ENCODE data around the gene SLC5A11. TPM values are rescaled to one million over a fixed set of nuclear protein-coding genes. Genes with fewer than 3 reads are reported as not detected.

Gene SLC5A11
- polyA plus RNA-seq, 1 experiment: not detected

DNA sequence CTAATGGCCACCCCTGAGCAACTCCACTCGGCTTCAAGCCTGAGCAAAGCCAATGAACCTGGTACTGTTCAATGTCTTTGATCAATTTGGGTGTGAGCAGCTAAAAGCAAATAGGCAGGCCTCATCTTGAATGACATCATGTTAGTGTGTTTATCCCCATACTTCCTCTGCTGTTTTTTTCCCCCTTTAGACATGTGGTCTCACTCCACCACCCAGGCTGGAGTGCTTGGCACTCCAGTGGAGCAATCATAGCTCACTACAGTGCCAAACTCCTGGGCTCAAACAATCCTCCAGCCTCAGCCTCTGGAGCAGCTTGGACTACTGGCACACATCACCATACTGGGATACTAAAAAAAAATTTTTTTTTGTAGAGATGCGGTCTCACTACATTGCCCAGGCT is 94.0 kb downstream of the SLC5A11 start:
- no peak overlapping the region for H3K4me3 ChIP-seq (ENCODE audit: low read depth, low read length)
- ChIA-PET CTCF (interaction anchor here (0.6 to 1.6 kb wide), 2 partner anchors 66 to 105 kb away, joined by 3 to 4 read pairs; no protein-coding TSS in a partner anchor), POLR2A (interaction anchor here (0.6 kb wide), 2 partner anchors 11 to 224 kb away, joined by 3 to 10 read pairs; no protein-coding TSS in a partner anchor)
- H3K27me3 ChIP-seq (ENCODE audit: control insufficient read depth, insufficient read depth, low read length): no peaks in the 10 kb centered on the region
- TF ChIP-seq, protein P1, sequence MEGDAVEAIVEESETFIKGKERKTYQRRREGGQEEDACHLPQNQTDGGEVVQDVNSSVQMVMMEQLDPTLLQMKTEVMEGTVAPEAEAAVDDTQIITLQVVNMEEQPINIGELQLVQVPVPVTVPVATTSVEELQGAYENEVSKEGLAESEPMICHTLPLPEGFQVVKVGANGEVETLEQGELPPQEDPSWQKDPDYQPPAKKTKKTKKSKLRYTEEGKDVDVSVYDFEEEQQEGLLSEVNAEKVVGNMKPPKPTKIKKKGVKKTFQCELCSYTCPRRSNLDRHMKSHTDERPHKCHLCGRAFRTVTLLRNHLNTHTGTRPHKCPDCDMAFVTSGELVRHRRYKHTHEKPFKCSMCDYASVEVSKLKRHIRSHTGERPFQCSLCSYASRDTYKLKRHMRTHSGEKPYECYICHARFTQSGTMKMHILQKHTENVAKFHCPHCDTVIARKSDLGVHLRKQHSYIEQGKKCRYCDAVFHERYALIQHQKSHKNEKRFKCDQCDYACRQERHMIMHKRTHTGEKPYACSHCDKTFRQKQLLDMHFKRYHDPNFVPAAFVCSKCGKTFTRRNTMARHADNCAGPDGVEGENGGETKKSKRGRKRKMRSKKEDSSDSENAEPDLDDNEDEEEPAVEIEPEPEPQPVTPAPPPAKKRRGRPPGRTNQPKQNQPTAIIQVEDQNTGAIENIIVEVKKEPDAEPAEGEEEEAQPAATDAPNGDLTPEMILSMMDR (IDR thresholded peaks at IDR 0.05; ENCODE audit: low read depth, low read length): no peak
- H3K27ac ChIP-seq (ENCODE audit: low read depth, low read length): no peak overlapping the region
- DNase-seq (ENCODE audit: low read depth, low spot score): no peak
- no peaks in the 10 kb centered on the region; the same call in 1 of the 2 replicates for H3K9me3 ChIP-seq (ENCODE audit: control insufficient read depth, insufficient read depth, low read length)

DNA sequence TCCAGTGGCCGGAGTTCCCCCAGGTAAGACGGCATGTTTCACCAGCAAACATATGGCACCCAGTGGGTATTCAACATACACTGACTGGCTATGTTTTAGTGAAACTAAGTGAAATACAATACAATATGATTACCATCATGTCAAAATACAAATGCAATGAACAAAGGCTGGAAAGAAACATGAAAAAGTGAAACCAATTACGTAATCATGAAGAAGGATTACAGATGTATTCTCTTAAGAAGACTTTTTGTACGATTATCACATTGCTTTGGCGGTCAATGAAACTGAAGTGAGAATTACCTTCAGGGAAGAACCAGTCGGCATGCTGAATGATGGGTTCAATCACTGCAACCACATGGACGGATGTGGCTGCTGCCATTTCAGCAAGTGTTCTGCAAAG is 97.7 kb downstream of the SLC5A11 start:
- Histone ChIP-seq H3K27me3 (ENCODE audit: control insufficient read depth, insufficient read depth, low read length) (no peaks in the 10 kb centered on the region), H3K9me3 (ENCODE audit: control insufficient read depth, insufficient read depth, low read length) (no peaks in the 10 kb centered on the region; the same call in 1 of the 2 replicates), H3K4me3 (ENCODE audit: low read depth, low read length) (no peak overlapping the region), H3K27ac (ENCODE audit: low read depth, low read length) (no peak overlapping the region)
- TF ChIP-seq, protein P1 (IDR thresholded peaks at IDR 0.05; ENCODE audit: low read depth, low read length): no peak
- POLR2A ChIA-PET: no interaction called here
- DNase-seq (ENCODE audit: low read depth, low spot score): no peak
- CTCF ChIA-PET: no interaction called here

DNA sequence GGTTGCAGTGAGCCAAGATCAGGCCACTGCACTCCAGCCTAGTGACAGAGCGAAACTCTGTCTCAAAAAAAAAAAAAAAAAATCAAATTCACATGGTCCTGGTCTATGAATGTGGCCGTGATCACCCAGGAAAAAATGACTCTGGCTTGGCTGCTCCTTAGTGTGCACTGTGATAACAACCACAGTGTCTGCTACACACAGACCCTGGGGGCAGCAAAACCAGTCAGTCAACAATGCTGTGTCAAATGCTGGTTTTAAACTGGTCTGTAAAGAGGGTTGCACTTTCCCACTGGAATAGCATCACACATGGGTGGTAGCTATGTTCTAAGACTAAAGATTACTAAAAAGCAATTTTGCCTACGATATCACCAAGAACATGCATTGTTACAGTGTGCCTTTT is 98.4 kb downstream of the SLC5A11 start:
- Histone ChIP-seq H3K27ac (ENCODE audit: low read depth, low read length) (no peak overlapping the region), H3K4me3 (ENCODE audit: low read depth, low read length) (no peak overlapping the region), H3K27me3 (ENCODE audit: control insufficient read depth, insufficient read depth, low read length) (no peaks in the 10 kb centered on the region), H3K9me3 (ENCODE audit: control insufficient read depth, insufficient read depth, low read length) (no peaks in the 10 kb centered on the region; the same call in 1 of the 2 replicates)
- TF ChIP-seq, protein P1 (IDR thresholded peaks at IDR 0.05; ENCODE audit: low read depth, low read length): no peak
- DNase-seq (ENCODE audit: low read depth, low spot score): no peak
- CTCF ChIA-PET: no interaction called here
- POLR2A ChIA-PET: interaction anchor here (0.7 kb wide), 1 partner anchor 111 kb away, joined by 4 read pairs; no protein-coding TSS in a partner anchor

DNA sequence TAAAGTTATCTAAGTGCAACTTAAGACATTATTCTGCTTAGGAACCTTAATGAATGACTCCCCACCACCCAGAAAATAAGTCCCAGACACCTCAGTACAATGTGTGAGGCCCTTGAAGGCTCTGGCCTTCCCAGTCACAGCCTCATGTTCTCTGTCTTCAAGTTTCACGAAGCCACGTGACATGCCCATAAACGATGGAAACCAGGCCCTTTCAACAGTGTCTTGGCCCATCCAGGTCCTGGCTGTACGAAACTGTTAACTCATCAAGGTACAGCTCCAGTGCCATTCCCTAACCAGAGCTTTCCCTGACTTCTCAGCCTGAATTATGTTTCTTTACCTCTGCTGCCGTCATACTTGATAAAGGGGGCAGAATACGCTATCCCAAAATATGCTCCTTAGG is 100.4 kb downstream of the SLC5A11 start:
- POLR2A ChIA-PET: no interaction called here
- Histone ChIP-seq H3K27me3 (ENCODE audit: control insufficient read depth, insufficient read depth, low read length) (no peaks in the 10 kb centered on the region), H3K9me3 (ENCODE audit: control insufficient read depth, insufficient read depth, low read length) (no peaks in the 10 kb centered on the region), H3K27ac (ENCODE audit: low read depth, low read length) (no peak overlapping the region), H3K4me3 (ENCODE audit: low read depth, low read length) (no peak overlapping the region)
- CTCF ChIA-PET: no interaction called here
- DNase-seq (ENCODE audit: low read depth, low spot score): no peak
- TF ChIP-seq, protein P1 (IDR thresholded peaks at IDR 0.05; ENCODE audit: low read depth, low read length): no peak

DNA sequence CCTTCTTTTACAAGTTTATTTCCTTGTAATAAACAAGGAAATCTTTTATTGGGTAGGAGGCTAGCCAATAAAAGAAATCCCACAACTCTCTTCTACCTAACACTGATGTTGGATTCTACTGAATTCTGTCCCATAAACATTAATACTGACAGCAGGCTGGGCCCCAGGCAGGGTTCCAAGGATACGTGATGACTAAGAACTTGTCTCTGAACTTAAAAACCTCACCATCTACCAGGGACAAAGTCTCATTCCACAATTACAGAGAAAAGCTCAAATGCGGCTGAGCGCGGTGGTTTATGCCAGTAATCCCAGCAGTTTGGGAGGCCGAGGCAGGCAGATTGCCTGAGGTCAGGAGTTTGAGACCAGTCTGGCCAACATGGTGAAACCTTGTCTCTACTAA is 104.5 kb downstream of the SLC5A11 start:
- peak; percentile 21 for DNase-seq (ENCODE audit: low read depth, low spot score)
- ChIA-PET POLR2A (interaction anchor here (1.0 kb wide), 1 partner anchor 11 kb away, joined by 3 read pairs; no protein-coding TSS in a partner anchor), CTCF (no interaction called here)

More for the DNA sequence above, 104.5 kb downstream of the SLC5A11 start:
- no peaks in the 10 kb centered on the region for H3K27me3 ChIP-seq (ENCODE audit: control insufficient read depth, insufficient read depth, low read length)
- TF ChIP-seq, protein P1 (IDR thresholded peaks at IDR 0.05; ENCODE audit: low read depth, low read length): no peak
- no peak overlapping the region for H3K4me3 ChIP-seq (ENCODE audit: low read depth, low read length)
- H3K9me3 ChIP-seq (ENCODE audit: control insufficient read depth, insufficient read depth, low read length): no peaks in the 10 kb centered on the region
- no peak overlapping the region for H3K27ac ChIP-seq (ENCODE audit: low read depth, low read length)

Data from AG04450 (cell line).